NCI-H526 (cell line): ENCODE results near the gene ANKRD65.
"Not testable (repeated sequence)": the region's sequence is repeated elsewhere in the genome, so short reads cannot be mapped to it uniquely, and the experiment has no call there.

Experiments used
- DNase-seq, 2 experiments: peaks; one replicate each; lab custom pipeline; 2025; lab: John Stamatoyannopoulos, UW

ANKRD65 gene

DNA sequence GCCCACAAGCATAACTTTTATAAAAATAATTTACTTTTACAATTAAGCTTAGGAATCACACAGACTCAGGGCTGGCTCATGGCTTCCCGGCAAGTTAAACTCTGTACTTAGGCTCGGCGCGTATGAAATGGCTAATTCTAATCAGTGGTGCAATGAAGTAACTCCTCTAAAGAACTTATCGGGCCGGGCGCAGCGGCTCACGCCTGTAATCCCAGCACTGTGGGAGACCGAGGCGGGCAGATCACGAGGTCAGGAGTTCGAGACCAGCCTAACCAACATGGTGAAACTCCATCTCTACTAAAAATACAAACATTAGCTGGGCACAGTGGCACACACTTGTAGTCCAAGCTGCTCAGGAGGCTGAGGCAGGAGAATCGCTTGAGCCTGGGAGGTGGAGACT is 51.0 kb downstream of the ANKRD65 start:
- not testable (repeated sequence) for DNase-seq
